Measurements from ENCODE around the gene FNDC3B. TPM values are rescaled to one million over a fixed set of nuclear protein-coding genes. Genes with fewer than 3 reads are reported as not detected.

The FNDC3B gene
- total RNA-seq, 1 donor from 2014 or later = 54.9 TPM

- Histone ChIP-seq H3K9me3 (no peaks in the 10 kb centered on the region), H3K27me3 (no peaks in the 10 kb centered on the region), H3K36me3 (no peaks in the 10 kb centered on the region), H3K4me1 (peaks cover 19 to 56% of the 10 kb centered on the region in 2 donors), H3K27ac (no peak overlapping the region), H3K4me3 (no peak overlapping the region)
- TF ChIP-seq, protein P1, sequence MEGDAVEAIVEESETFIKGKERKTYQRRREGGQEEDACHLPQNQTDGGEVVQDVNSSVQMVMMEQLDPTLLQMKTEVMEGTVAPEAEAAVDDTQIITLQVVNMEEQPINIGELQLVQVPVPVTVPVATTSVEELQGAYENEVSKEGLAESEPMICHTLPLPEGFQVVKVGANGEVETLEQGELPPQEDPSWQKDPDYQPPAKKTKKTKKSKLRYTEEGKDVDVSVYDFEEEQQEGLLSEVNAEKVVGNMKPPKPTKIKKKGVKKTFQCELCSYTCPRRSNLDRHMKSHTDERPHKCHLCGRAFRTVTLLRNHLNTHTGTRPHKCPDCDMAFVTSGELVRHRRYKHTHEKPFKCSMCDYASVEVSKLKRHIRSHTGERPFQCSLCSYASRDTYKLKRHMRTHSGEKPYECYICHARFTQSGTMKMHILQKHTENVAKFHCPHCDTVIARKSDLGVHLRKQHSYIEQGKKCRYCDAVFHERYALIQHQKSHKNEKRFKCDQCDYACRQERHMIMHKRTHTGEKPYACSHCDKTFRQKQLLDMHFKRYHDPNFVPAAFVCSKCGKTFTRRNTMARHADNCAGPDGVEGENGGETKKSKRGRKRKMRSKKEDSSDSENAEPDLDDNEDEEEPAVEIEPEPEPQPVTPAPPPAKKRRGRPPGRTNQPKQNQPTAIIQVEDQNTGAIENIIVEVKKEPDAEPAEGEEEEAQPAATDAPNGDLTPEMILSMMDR (IDR thresholded peaks at IDR 0.05) = no peak
- intact Hi-C loops (cut with DNase I) = no loop called here
- no peak for DNase-seq (ENCODE audit: low spot score in 2 of 2)
Observed at GRCh38 chr3:172100482-172100881, 61.1 kb downstream of the FNDC3B start.

- Histone ChIP-seq H3K36me3 (no peaks in the 10 kb centered on the region), H3K27me3 (no peaks in the 10 kb centered on the region), H3K27ac (no peak overlapping the region), H3K9me3 (no peaks in the 10 kb centered on the region), H3K4me1 (peaks cover 19 to 62% of the 10 kb centered on the region in 2 donors), H3K4me3 (no peak overlapping the region)
- DNase-seq (ENCODE audit: low spot score in 2 of 2) = no peak
- TF ChIP-seq, protein P1 (IDR thresholded peaks at IDR 0.05) = no peak
- intact Hi-C loops (cut with DNase I) = no loop called here
Observed at GRCh38 chr3:172101107-172101506, 61.7 kb downstream of the FNDC3B start.

- no peak overlapping the region for H3K4me3 ChIP-seq
Observed at GRCh38 chr3:172102123-172102882, 62.9 kb downstream of the FNDC3B start.

DNA sequence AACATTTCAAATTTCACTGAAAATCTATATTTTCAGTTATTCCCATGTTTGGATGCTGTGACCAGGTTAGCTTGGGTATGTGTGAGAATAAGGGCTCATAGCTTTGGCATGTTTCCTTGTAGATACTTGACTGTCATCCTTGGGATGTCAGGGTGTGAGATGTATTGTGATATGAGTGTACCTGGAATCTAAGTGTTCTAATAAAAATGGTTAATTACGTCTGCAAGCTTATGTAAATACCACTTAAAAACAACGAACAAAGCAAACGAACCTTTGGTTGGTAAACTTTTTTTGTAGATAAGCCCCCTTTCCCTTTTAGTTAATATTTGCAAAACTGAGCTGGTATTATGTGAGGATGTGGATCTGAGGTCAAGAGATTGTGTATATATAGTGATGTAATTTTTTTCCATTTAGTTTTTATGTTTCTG is 63.5 kb downstream of the FNDC3B start:
- intact Hi-C loops (cut with DNase I) = no loop called here
- DNase-seq (ENCODE audit: low spot score in 2 of 2) = no peak
- no peaks in the 10 kb centered on the region for H3K9me3 ChIP-seq
- TF ChIP-seq, protein P1 (IDR thresholded peaks at IDR 0.05) = no peak
- H3K27ac ChIP-seq = peak overlapping the region; percentile 17 to 51
- no peaks in the 10 kb centered on the region for H3K27me3 ChIP-seq
- H3K36me3 ChIP-seq = no peaks in the 10 kb centered on the region
- H3K4me1 ChIP-seq = peaks cover 19 to 63% of the 10 kb centered on the region in 2 donors
- no peak overlapping the region for H3K4me3 ChIP-seq

More at GRCh38 chr3:172102123-172102882, 62.9 kb downstream of the FNDC3B start:
- TF ChIP-seq, protein P1 (IDR thresholded peaks at IDR 0.05) = no peak
- DNase-seq (ENCODE audit: low spot score in 2 of 2) = no peak
- Histone ChIP-seq H3K27me3 (no peaks in the 10 kb centered on the region), H3K36me3 (no peaks in the 10 kb centered on the region), H3K27ac (peak overlapping the region; percentile 17 to 51), H3K4me1 (peaks cover 19 to 64% of the 10 kb centered on the region in 2 donors), H3K9me3 (no peaks in the 10 kb centered on the region)
- intact Hi-C loops (cut with DNase I) = no loop called here

- Histone ChIP-seq H3K27me3 (no peaks in the 10 kb centered on the region), H3K36me3 (no peaks in the 10 kb centered on the region), H3K4me3 (no peak overlapping the region), H3K9me3 (no peaks in the 10 kb centered on the region), H3K27ac (peak overlapping the region; percentile 17 to 51), H3K4me1 (peaks cover 16 to 63% of the 10 kb centered on the region in 2 donors)
- DNase-seq (ENCODE audit: low spot score in 2 of 2) = no peak
- TF ChIP-seq, protein P1 (IDR thresholded peaks at IDR 0.05) = no peak
- intact Hi-C loops (cut with DNase I) = no loop called here
Observed at GRCh38 chr3:172103724-172104123, 64.3 kb downstream of the FNDC3B start.

All from ascending aorta (tissue), 2 donors.